Measurements from ENCODE around the gene HYPK. TPM values are rescaled to one million over a fixed set of nuclear protein-coding genes. Genes with fewer than 3 reads are reported as not detected.
A peak's percentile ranks its signal among the peaks of the same experiment; 100 is the strongest.

The HYPK gene
- 10 to 100 TPM; 12.9 to 21.1 (median 13.3) TPM for polyA plus RNA-seq (ENCODE audit: insufficient read length in 3 of 3)
- long read RNA-seq, donor 1, transcript HYPK-202 (4 exons, 1,051 nt): major isoform, 92 of 93 reads
- long read RNA-seq, donor 1, partial matches to known transcripts: 0 of 93 reads
- long read RNA-seq, donor 1, other reads (novel, unspliced or antisense): 0 of 93 reads
- long read RNA-seq, donor 2, transcript HYPK-202 (4 exons, 1,051 nt): major isoform, 103 of 105 reads
- long read RNA-seq, donor 2, partial matches to known transcripts: 0 of 105 reads
- long read RNA-seq, donor 2, other reads (novel, unspliced or antisense): 0 of 105 reads
- long read RNA-seq, donor 3, transcript HYPK-202 (4 exons, 1,051 nt): major isoform, 102 of 102 reads
- long read RNA-seq, donor 3, partial matches to known transcripts: 0 of 102 reads
- long read RNA-seq, donor 3, other reads (novel, unspliced or antisense): 0 of 102 reads
- long read RNA-seq, donor 4, full-length matches to known transcripts: 117 of 117 reads
- long read RNA-seq, donor 4, partial matches to known transcripts: 0 of 117 reads
- long read RNA-seq, donor 4, other reads (novel, unspliced or antisense): 0 of 117 reads
- long read RNA-seq, donor 5, transcript HYPK-202 (4 exons, 1,051 nt): major isoform, 67 of 73 reads
- long read RNA-seq, donor 5, transcript HYPK-205 (2 exons, 933 nt): minor isoform, 5 of 73 reads
- long read RNA-seq, donor 5, partial matches to known transcripts: 0 of 73 reads
- long read RNA-seq, donor 5, other reads (novel, unspliced or antisense): 0 of 73 reads
- long read RNA-seq, donor 6, full-length matches to known transcripts: 93 of 201 reads
- long read RNA-seq, donor 6, partial matches to known transcripts: 72 of 201 reads
- long read RNA-seq, donor 6, other reads (novel, unspliced or antisense): 36 of 201 reads
- long read RNA-seq, donor 7, transcript HYPK-205 (2 exons, 933 nt): minor isoform, 5 of 108 reads
- long read RNA-seq, donor 7, transcript HYPK-202 (4 exons, 1,051 nt): major isoform, 103 of 108 reads
- long read RNA-seq, donor 7, partial matches to known transcripts: 0 of 108 reads
- long read RNA-seq, donor 7, other reads (novel, unspliced or antisense): 0 of 108 reads
- long read RNA-seq, donor 8, transcript HYPK-202 (4 exons, 1,051 nt): major isoform, 42 of 42 reads
- long read RNA-seq, donor 8, partial matches to known transcripts: 0 of 42 reads
- long read RNA-seq, donor 8, other reads (novel, unspliced or antisense): 0 of 42 reads
- long read RNA-seq, donor 9, transcript HYPK-202 (4 exons, 1,051 nt): major isoform, 115 of 117 reads
- long read RNA-seq, donor 9, partial matches to known transcripts: 0 of 117 reads
- long read RNA-seq, donor 9, other reads (novel, unspliced or antisense): 0 of 117 reads
- long read RNA-seq, donor 10, full-length matches to known transcripts: 72 of 72 reads
- long read RNA-seq, donor 10, partial matches to known transcripts: 0 of 72 reads
- long read RNA-seq, donor 10, other reads (novel, unspliced or antisense): 0 of 72 reads
- long read RNA-seq, donor 11, transcript HYPK-202 (4 exons, 1,051 nt): major isoform, 78 of 80 reads
- long read RNA-seq, donor 11, partial matches to known transcripts: 0 of 80 reads
- long read RNA-seq, donor 11, other reads (novel, unspliced or antisense): 0 of 80 reads
- long read RNA-seq, donor 12, full-length matches to known transcripts: 109 of 109 reads
- long read RNA-seq, donor 12, partial matches to known transcripts: 0 of 109 reads
- long read RNA-seq, donor 12, other reads (novel, unspliced or antisense): 0 of 109 reads
- long read RNA-seq, donor 13, transcript HYPK-202 (4 exons, 1,051 nt): major isoform, 51 of 55 reads
- long read RNA-seq, donor 13, partial matches to known transcripts: 0 of 55 reads
- long read RNA-seq, donor 13, other reads (novel, unspliced or antisense): 0 of 55 reads
- long read RNA-seq, donor 14: 0 reads
- long read RNA-seq, donor 15: 0 reads
- long read RNA-seq, donor 16, full-length matches to known transcripts: 111 of 111 reads
- long read RNA-seq, donor 16, partial matches to known transcripts: 0 of 111 reads
- long read RNA-seq, donor 16, other reads (novel, unspliced or antisense): 0 of 111 reads

GRCh38 chr15:43800286-43801141 lies at the start of gene HYPK:
Gene HYPK, plus strand, starts transcription at chr15:43800599. Its CDS starts 24 bp downstream, at chr15:43800623.
- DNase-seq: peak; percentile 91

GRCh38 chr15:43751885-43752284 lies 48.5 kb upstream of the HYPK start:
- no peak for DNase-seq

GRCh38 chr15:43762824-43763223 lies 37.6 kb upstream of the HYPK start:
- no peak for DNase-seq

- no peak for DNase-seq
Observed at GRCh38 chr15:43763819-43764446, 36.5 kb upstream of the HYPK start.

GRCh38 chr15:43769584-43770228 lies 30.7 kb upstream of the HYPK start:
- no peak for DNase-seq

GRCh38 chr15:43771816-43772215 lies 28.6 kb upstream of the HYPK start:
- DNase-seq: no peak

- DNase-seq: no peak
Observed at GRCh38 chr15:43772624-43773023, 27.8 kb upstream of the HYPK start.

GRCh38 chr15:43774062-43774461 lies 26.3 kb upstream of the HYPK start:
- DNase-seq: no peak

GRCh38 chr15:43775411-43775965 lies 24.9 kb upstream of the HYPK start:
- no peak for DNase-seq

GRCh38 chr15:43776101-43776717 lies 24.2 kb upstream of the HYPK start:
- no peak for DNase-seq

- DNase-seq: no peak
Observed at GRCh38 chr15:43776718-43777266, 23.6 kb upstream of the HYPK start, which contains the start of gene ELL3. Gene ELL3, minus strand, starts transcription at chr15:43776966. Its CDS starts 65 bp downstream, at chr15:43776901.

- no peak for DNase-seq
Observed at GRCh38 chr15:43777267-43777914, 23.0 kb upstream of the HYPK start.

- no peak for DNase-seq
Observed at GRCh38 chr15:43779016-43779415, 21.4 kb upstream of the HYPK start.

- DNase-seq: no peak
Observed at GRCh38 chr15:43789409-43789808, 11.0 kb upstream of the HYPK start.

GRCh38 chr15:43791993-43792760 lies 8.2 kb upstream of the HYPK start, which contains the start of gene SERF2:
Gene SERF2, plus strand, starts transcription at chr15:43792320. Its CDS starts 57 bp downstream, at chr15:43792377.
- DNase-seq: peak; percentile 100
